Retinal pigment epithelial cell (primary cell): ENCODE results near the gene CHCHD10.

Experiments used
- DNase-seq: peaks from one replicate; pipeline ENCODE4 v3.0.0-alpha.2; 2010; ENCODE audit warnings: low read depth
- H3K4me3 ChIP-seq: 2 replicates; pipeline ENCODE4 v1.5.1; 2011; ENCODE audit warnings: mild to moderate bottlenecking, low read length, control low read depth, moderate library complexity
- CTCF ChIP-seq: conservative IDR thresholded peaks from 2 replicates; pipeline ENCODE4 v1.5.1; 2011; ENCODE audit warnings: low read depth, low read length, control low read depth, inconsistent platforms

The CHCHD10 gene

GRCh38 chr22:23793326-23793725, 25.6 kb upstream of the CHCHD10 start:
- TF ChIP-seq CTCF, result no peak
- no peak overlapping the region for H3K4me3 ChIP-seq
- no peak for DNase-seq

GRCh38 chr22:23791738-23792645, 24.2 kb upstream of the CHCHD10 start:
- no peak for DNase-seq
- no peak for TF ChIP-seq CTCF
- no peak overlapping the region for H3K4me3 ChIP-seq

GRCh38 chr22:23790819-23791737, 23.3 kb upstream of the CHCHD10 start:
- H3K4me3 ChIP-seq, result no peak overlapping the region
- DNase-seq, result no peak
- no peak for TF ChIP-seq CTCF

GRCh38 chr22:23789638-23790037, 21.9 kb upstream of the CHCHD10 start:
- DNase-seq, result no peak
- no peak for TF ChIP-seq CTCF
- H3K4me3 ChIP-seq, result no peak overlapping the region

GRCh38 chr22:23789121-23789520, 21.3 kb upstream of the CHCHD10 start:
- DNase-seq, result no peak
- no peak overlapping the region for H3K4me3 ChIP-seq
- TF ChIP-seq CTCF, result no peak

- DNase-seq, result no peak
- no peak for TF ChIP-seq CTCF
- peak overlapping the region; percentile 60 for H3K4me3 ChIP-seq
These were observed 20.1 kb upstream of the CHCHD10 start for GRCh38 chr22:23787910-23788309.

- DNase-seq, result no peak
- H3K4me3 ChIP-seq, result peak overlapping the region; percentile 60
- no peak for TF ChIP-seq CTCF
These were observed 19.8 kb upstream of the CHCHD10 start for GRCh38 chr22:23787600-23787896.
